GM11168 (cell line): Measurements from ENCODE around the gene MSANTD4.
"Not testable (repeated sequence)": the region's sequence is repeated elsewhere in the genome, so short reads cannot be mapped to it uniquely, and the experiment has no call there.

ENCODE experiments used
- in situ Hi-C: fragments of 300-500 bp; cut with MboI; formaldehyde crosslinking; loops from one replicate; pipeline ENCODE4 v1.12.0; 2022; ENCODE audit warnings: low sequenced_read_pairs; ENCODE audit not compliant: unreplicated experiment

The MSANTD4 gene

GRCh38 chr11:106014620-106015019, 7.4 kb downstream of the MSANTD4 start:
- in situ Hi-C loops: no loop called here

- in situ Hi-C loops: no loop called here
Measured at GRCh38 chr11:106014035-106014434, 8.0 kb downstream of the MSANTD4 start.

DNA sequence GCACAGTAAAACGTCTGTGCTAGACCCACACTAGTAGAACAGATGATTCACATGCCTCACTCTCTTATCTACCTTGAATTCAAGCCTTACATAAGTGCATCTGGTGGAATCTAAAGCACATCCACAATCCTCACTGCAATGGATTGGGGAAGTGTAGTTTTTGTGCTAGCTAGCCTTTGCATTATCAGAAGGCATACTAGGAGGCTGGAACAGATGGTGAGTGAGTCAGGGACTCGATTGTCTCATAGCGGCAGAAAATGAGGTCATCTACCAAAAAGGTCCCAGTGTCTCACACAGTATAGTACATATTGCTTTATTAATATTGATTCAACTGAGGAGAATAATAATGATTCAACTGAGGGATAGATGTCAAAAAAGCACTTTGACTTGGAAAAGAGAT, 9.3 kb downstream of the MSANTD4 start:
- in situ Hi-C loops: no loop called here

- in situ Hi-C loops: no loop called here
Measured at GRCh38 chr11:106011481-106011880, 10.6 kb downstream of the MSANTD4 start.

DNA sequence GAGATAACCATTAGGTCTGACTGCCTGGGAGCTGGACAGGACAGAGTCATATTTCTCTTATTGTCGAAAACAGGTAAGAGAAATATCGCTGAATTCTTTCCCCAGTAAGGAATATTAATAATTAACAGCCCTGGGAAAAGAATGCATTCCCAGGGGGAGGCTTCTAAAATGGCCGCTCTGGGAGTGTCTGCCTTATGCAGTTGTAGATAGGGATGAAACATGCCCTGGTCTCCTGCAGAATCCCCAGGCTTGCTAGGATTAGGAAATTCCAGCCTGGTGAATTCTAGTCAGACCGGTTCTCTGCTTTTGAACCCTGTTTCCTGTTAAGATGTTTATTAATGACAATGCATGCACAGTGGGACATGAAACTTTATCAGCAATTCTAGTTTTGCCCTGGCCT, 18.9 kb downstream of the MSANTD4 start:
- in situ Hi-C loops: not testable (repeated sequence)

DNA sequence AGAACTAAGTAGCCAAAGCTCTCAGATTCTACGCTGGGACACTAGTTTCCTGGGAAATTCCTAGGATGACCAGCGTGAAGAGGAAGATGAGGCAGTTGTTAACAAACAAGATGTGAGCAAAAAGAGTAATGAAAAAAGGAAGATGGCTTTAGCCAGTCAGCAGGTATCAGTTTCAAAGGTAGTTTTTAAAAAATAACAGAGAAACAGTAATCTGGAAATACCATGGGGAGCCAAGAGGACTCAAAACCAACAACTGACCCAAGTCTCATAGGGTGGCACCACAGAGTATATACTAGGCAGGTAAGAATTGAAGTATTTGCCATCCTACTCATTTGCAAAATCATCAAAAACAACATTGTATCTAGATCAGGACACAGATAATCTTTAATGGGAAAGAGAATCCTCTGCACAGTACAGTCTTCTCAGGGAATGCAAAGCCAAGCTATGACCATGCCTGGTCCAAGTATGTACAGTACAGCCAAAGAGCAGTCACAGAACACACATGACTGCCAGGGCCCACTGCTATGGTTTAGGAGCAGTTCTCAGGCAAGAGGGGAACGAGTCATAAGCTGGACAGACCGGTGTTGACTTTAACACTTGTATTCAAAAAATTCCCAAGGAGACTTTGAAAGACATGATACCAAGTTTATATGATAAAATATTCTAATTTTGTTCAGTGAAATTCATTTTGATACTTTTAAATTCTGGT, 20.6 kb downstream of the MSANTD4 start:
- in situ Hi-C loops: no loop called here

GRCh38 chr11:105991888-105992287, 30.2 kb downstream of the MSANTD4 start:
- in situ Hi-C loops: no loop called here

- in situ Hi-C loops: no loop called here
Measured at GRCh38 chr11:105989124-105989523, 32.9 kb downstream of the MSANTD4 start.

DNA sequence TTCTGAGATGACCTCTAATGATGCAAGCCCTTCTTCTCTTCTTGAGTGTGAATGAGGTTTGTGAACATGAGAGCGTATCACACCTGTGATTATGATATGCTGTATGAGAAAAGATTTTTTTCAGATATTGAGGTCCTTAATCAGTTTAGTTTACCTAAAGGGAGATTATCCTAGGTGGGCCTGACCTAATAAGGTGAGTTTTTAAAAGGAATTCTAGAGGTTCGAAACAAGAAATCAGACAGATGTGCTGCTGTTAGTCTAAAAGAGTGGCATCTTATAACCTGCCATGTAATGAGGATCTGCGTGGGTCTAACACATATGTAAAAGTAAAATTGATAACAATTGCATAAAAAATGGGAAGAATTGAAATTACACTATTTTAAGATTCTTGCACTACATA, 33.8 kb downstream of the MSANTD4 start:
- in situ Hi-C loops: no loop called here

DNA sequence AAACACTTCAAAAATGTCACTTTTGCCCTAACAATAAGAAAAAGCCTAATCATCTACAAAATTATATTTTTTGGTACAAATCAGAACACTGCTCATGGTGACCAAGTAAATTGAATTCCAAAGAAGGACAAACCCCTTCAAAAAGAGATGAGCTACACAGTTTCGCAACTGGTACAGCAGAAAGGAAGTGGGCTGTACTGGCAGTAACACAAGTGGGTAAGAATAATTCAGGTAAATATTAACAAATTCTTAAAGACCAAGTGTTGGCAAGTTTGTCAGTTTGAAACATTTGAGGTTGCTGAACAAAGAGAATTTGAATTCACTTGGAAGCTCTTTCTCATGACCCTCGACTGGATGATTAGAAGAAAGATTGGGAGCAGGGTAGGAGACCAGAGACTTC, 35.5 kb downstream of the MSANTD4 start:
- in situ Hi-C loops: no loop called here

DNA sequence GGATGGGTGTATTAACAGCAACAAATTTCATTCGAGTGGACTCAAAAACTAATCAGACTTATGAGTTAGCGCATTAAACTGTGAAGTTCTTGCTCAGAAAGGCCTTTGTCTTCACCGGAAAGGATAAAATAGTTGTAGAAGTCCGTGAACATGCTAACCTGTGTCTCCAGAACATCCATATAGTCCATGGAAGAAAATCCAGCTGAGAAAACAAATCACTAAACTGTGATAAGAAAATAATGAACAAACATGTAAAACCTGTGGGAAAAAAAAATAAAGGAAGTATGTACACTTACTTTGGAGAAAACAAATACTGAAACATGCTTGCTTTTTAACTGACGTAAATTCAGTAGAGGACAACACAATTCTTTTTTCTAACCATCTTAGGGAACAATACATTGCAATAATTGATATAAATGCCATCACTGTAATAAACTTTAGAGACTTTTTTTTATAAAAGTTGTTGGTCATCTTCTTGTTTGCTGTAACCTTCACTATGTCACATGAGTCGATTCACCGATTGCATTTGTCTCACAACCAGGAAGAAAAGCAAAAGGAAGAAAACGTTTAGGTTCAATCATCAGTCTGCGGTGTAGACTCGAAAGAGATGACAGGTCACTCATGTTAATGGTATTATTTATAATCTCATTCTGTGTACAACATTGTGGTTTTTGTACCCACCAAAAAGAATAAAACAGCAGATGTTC, 41.9 kb downstream of the MSANTD4 start:
- in situ Hi-C loops: no loop called here

GRCh38 chr11:105975128-105975527, 46.9 kb downstream of the MSANTD4 start:
- in situ Hi-C loops: no loop called here

DNA sequence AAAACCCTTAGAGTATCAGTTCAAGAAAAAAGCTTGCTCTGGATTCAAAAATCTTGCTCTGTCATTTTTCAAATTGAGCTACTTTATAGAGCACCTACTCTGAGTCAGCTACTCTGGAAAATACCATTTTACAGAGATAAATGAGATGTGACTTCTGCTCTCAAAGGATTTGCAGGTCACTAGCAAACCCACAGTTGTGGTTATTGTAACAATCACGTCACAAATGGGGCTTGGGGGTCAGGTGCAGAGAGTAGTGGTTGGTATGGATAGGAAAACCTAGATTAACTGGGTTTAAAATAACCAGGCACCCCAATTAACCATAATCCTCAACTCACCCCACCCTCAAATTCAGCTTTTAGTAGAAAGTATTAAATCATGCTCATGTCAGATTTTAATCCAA, 52.3 kb downstream of the MSANTD4 start:
- in situ Hi-C loops: no loop called here

DNA sequence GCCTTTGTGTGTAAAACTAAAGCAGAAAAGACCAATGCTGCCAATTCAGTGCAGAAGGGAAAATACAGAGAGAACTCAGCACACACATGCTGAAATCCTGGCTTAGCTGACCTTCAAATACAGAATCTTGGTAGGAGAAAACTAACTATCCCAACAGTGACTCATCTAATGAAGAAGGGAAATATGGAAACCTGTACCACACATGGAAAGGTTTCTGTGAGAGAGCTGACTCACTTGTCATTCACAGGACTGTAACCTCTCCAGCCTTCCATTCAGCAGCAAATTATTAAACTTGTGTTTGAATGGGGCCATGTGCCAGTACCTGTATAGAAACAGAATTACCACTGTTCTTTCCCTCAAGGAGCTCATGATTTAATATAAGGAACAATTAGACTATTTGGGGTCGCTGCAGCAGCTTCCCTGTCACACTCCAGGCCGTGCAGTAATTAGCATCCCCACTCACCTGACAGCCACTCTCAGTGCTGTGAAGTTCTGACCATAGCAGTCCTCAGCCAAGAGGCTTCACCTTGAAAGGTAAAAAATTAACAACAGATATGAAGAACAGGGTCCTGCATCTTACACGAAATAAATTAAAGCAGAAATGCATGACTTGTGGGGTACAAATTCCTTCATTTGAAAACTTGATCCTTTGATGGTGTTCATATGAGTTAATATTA, 53.9 kb downstream of the MSANTD4 start:
- in situ Hi-C loops: no loop called here

DNA sequence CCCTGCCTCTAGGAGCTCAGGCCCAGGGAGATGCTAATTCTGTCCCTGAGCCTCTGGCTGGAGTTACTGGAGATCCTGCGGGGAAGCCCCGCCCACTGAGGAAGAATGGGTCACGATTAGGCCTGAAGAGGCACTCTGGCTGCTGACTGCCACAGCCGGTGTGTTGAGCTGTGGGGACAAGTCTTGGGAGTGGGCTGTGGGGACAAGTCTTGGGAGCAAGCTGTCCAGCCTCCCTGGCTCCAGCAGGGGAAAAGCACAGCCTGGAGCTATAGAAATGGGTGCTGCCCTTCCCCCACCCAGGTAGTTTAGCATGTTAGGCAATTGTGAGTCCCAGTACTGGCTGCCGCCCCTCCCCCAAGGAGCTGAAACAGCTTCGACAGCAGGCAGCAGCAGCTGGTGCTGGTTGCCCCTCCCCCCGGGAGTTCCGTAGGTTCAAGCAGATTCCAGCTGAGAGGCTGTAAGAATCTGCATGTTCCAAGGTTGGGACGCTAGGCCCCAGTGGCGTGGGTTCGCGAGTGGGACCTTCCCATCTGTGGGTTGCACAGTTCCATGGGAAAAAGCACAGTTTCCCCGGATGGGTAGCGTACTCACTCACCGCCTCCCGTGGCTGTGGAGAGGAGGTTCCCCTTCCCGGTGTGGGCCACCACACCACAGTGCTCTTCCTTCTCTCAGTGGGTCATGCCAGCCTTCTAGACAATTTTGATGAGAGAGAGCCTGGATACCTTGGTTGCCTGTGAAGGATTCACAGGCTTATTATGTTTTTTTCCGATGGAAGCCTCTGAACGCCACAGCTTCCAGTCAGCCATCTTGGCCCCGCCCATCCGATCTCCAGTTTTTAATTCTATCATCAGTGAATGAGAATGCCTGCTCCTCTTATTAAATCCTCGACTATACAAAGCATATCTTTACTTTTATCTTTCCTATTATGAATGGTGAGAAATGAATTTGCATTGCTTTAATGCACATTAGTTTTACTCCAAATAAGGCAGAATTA, 61.5 kb downstream of the MSANTD4 start:
- in situ Hi-C loops: no loop called here
